Mesenchymal stem cell (in vitro differentiated cells and primary cell): ENCODE measurements around the gene AIFM3.

Source experiments
- DNase-seq: peaks from one replicate; pipeline ENCODE4 v3.0.0-alpha.2; 2013
- H2AFZ ChIP-seq: one replicate; pipeline ENCODE4 v1.6.1; 2013; ENCODE audit warnings: low read depth, mild to moderate bottlenecking, control low read depth, inconsistent platforms, low read length, moderate library complexity
- H2AK5ac ChIP-seq: 2 replicates; pipeline ENCODE4 v1.6.1; 2013; ENCODE audit warnings: low read length, moderate library complexity, mild to moderate bottlenecking, inconsistent platforms; ENCODE audit not compliant: severe bottlenecking
- H2BK120ac ChIP-seq: one replicate; pipeline ENCODE4 v1.6.1; 2013; ENCODE audit warnings: low read depth, mild to moderate bottlenecking, inconsistent platforms, low read length, moderate library complexity
- H2BK12ac ChIP-seq, 2 experiments: one replicate each; pipeline ENCODE4 v1.6.1; 2013; ENCODE audit warnings: inconsistent platforms in 2 of 2, low read length in 2 of 2, mild to moderate bottlenecking in 2 of 2, moderate library complexity in 2 of 2, control low read depth in 1 of 2
- H2BK15ac ChIP-seq: one replicate; pipeline ENCODE4 v1.6.1; 2013; ENCODE audit warnings: mild to moderate bottlenecking, low read depth, inconsistent platforms; ENCODE audit not compliant: poor library complexity, severe bottlenecking
- H2BK5ac ChIP-seq: 2 replicates; pipeline ENCODE4 v1.6.1; 2013; ENCODE audit warnings: low read depth, mild to moderate bottlenecking, low read length, control low read depth, inconsistent platforms; ENCODE audit not compliant: poor library complexity, severe bottlenecking
- H3K14ac ChIP-seq, 2 experiments: one replicate each; pipeline ENCODE4 v1.6.1; 2013; ENCODE audit warnings: inconsistent platforms in 2 of 2, low read length in 2 of 2, control low read depth in 1 of 2, mild to moderate bottlenecking in 1 of 2, moderate library complexity in 1 of 2
- H3K18ac ChIP-seq, 2 experiments: one replicate each; pipeline ENCODE4 v1.6.1; 2013; ENCODE audit warnings: inconsistent platforms in 2 of 2, low read length in 2 of 2, control low read depth in 1 of 2, low read depth in 1 of 2, mild to moderate bottlenecking in 1 of 2
- H3K23ac ChIP-seq, 2 experiments: one replicate each; pipeline ENCODE4 v1.6.1; 2013; ENCODE audit warnings: inconsistent platforms in 2 of 2, low read length in 2 of 2, mild to moderate bottlenecking in 2 of 2, moderate library complexity in 2 of 2, control low read depth in 1 of 2
- H3K27ac ChIP-seq: 2 replicates; pipeline ENCODE4 v1.5.1; 2013; ENCODE audit warnings: mild to moderate bottlenecking, moderate library complexity, low read length, control low read depth, inconsistent platforms; ENCODE audit not compliant: poor library complexity, severe bottlenecking
- H3K27me3 ChIP-seq, 2 experiments: 2 replicates each; pipeline versions ENCODE4 v1.6.1 to v1.7.0; 2013; ENCODE audit warnings: low read length in 2 of 2, mild to moderate bottlenecking in 2 of 2, moderate library complexity in 2 of 2, control low read depth in 1 of 2, inconsistent platforms in 1 of 2; ENCODE audit not compliant: control insufficient read depth in 1 of 2, insufficient read depth in 1 of 2
- H3K36me3 ChIP-seq, 2 experiments: 2 replicates each; pipeline versions ENCODE4 v1.6.1 to v1.7.0; 2013; ENCODE audit warnings: low read length in 2 of 2, control low read depth in 1 of 2, inconsistent platforms in 1 of 2, low read depth in 1 of 2, mild to moderate bottlenecking in 1 of 2; ENCODE audit not compliant: insufficient read depth in 2 of 2, control insufficient read depth in 1 of 2
- H3K4ac ChIP-seq, 2 experiments: one replicate each; pipeline ENCODE4 v1.6.1; 2013; ENCODE audit warnings: inconsistent platforms in 2 of 2, low read length in 2 of 2, mild to moderate bottlenecking in 2 of 2, moderate library complexity in 2 of 2, control low read depth in 1 of 2, low read depth in 1 of 2
- H3K4me1 ChIP-seq: 2 replicates; pipeline ENCODE4 v1.6.1; 2013; ENCODE audit warnings: low read depth, low read length, control low read depth; ENCODE audit not compliant: control insufficient read depth, insufficient read depth
- H3K4me2 ChIP-seq: 2 replicates; pipeline ENCODE4 v1.6.1; 2013; ENCODE audit warnings: low read length, mild to moderate bottlenecking, inconsistent platforms; ENCODE audit not compliant: poor library complexity, severe bottlenecking
- H3K4me3 ChIP-seq, 2 experiments: 2 replicates each; pipeline versions ENCODE4 v1.5.1 to v1.7.0; 2013; ENCODE audit warnings: low read length in 2 of 2, mild to moderate bottlenecking in 2 of 2, control low read depth in 1 of 2, low read depth in 1 of 2; ENCODE audit not compliant: insufficient read depth in 1 of 2
- H3K79me1 ChIP-seq: replicated peaks from 2 replicates; pipeline ENCODE4 v1.6.1; 2013; ENCODE audit warnings: mild to moderate bottlenecking, control low read depth, low read length, inconsistent platforms; ENCODE audit not compliant: poor library complexity, severe bottlenecking
- H3K9ac ChIP-seq: 2 replicates; pipeline ENCODE4 v1.7.0; 2013; ENCODE audit warnings: mild to moderate bottlenecking, low read length, moderate library complexity
- H3K9me3 ChIP-seq: 2 replicates; pipeline ENCODE4 v1.7.0; 2013; ENCODE audit warnings: mild to moderate bottlenecking, low read length; ENCODE audit not compliant: control insufficient read depth
- H4K8ac ChIP-seq: one replicate; pipeline ENCODE4 v1.6.1; 2013; ENCODE audit warnings: inconsistent platforms, mild to moderate bottlenecking, low read length, moderate library complexity
- H4K91ac ChIP-seq: one replicate; pipeline ENCODE4 v1.6.1; 2013; ENCODE audit warnings: mild to moderate bottlenecking, low read length, inconsistent platforms
- WGBS: methylation state at CpG from one replicate; pipeline ENCODE4 v1.1.7; 2013; ENCODE audit warnings: mixed read lengths; 5-methylcytosine and 5-hydroxymethylcytosine counted together

Gene AIFM3

DNA sequence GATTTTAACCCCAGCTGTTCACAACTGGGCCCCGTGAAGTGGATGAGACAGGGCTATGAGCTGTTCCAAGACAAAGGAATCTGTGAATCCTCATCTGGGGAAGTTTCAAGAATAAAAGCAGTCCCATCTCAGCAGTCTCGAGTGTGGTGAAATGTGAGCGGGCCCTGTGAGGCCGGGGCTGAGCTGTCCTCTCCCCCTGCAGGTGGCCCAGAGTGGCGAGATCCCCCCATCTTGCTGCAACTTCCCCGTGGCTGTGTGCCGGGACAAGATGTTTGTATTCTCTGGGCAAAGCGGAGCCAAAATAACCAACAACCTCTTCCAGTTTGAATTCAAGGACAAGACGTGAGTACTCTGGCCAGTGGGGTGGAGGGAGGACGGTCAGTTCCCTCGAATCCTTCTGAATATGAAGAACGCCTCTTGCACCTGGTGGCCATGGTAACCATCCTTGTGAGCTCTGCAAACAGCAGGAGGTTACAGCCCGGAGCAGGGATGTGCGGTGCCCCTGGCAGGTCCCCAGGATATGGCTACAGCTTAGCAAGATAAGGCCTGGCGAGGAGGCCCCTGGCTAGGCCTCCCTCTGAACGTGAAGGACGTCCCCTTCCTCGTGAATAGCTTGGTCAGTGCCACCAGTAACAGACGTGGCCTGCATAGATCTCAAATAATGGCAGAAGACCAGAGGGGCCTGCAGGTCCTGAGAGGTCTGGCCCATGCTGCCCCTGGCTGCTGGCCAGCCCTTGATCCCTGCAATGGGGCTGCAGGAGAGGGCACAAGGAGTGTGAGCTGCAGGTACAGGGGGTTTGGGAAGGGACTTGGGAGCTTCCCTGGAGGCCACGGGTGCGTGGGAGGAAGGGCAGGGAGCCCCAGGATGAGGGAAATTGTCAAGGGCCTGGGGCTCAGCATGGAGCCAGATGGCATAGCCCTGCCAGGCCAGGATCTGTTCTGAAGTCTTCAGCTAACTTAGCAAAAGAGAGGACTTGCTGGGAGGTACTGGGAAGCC is 23.4 kb downstream of the AIFM3 start:
- no peak overlapping the region for H3K9ac ChIP-seq
- H3K23ac ChIP-seq: no peak overlapping the region
- H2BK5ac ChIP-seq: no peak overlapping the region
- no peak overlapping the region for H2AFZ ChIP-seq
- peaks cover 6% of the 10 kb centered on the region for H3K4me1 ChIP-seq
- no peak overlapping the region for H3K4ac ChIP-seq
- H3K36me3 ChIP-seq: peaks cover 76 to 85% of the 10 kb centered on the region in 2 experiments
- H2BK120ac ChIP-seq: no peak overlapping the region
- no peak overlapping the region for H3K4me3 ChIP-seq
- H4K91ac ChIP-seq: no peak overlapping the region
- H4K8ac ChIP-seq: no peak overlapping the region
- no peak overlapping the region for H2BK15ac ChIP-seq
- no peak for DNase-seq
- no peak overlapping the region for H3K18ac ChIP-seq
- WGBS: 91% methylated on average over 21 of the region's 21 CpGs
- H3K9me3 ChIP-seq: no peaks in the 10 kb centered on the region
- H2AK5ac ChIP-seq: no peak overlapping the region
- H3K4me2 ChIP-seq: no peak overlapping the region
- no peak overlapping the region for H2BK12ac ChIP-seq
- H3K14ac ChIP-seq: no peak overlapping the region
- H3K79me1 ChIP-seq: peaks cover 26% of the 10 kb centered on the region
- no peaks in the 10 kb centered on the region for H3K27me3 ChIP-seq
- no peak overlapping the region for H3K27ac ChIP-seq

DNA sequence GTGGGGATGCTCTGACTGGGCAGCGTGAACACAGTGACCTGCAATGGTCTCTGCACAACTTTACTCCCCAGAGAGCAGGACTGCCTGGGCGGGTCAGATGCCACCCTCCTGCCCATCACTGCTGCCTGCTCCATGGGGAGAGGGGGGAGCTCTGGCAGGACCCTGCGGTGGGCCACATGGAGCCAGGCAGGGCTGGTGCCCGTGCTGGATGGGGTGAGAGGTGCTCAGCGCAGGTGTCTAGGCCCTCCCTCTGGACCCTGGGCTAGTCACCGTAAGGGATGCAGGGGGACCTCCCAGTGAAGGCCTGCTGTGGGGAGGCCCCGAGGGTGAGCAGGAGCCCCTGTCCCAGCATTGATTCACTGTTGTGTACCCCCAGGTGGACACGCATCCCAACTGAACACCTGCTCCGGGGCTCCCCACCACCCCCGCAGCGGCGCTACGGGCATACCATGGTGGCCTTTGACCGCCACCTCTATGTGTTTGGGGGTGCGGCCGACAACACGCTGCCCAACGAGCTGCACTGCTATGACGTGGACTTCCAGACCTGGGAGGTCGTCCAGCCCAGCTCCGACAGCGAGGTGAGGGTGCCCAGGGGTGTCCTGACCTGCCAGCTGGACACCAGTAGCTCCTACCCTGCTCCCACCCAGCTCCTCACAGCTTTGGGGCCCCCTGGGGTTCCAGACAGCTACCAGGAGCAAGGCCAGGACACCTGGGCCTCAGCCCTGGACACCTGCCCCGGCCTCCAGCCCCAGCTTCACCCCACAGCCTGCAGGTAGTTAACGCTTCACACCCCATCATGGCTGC is 24.4 kb downstream of the AIFM3 start:
- no peak overlapping the region for H3K23ac ChIP-seq
- no peak overlapping the region for H3K9ac ChIP-seq
- no peak overlapping the region for H3K18ac ChIP-seq
- no peak overlapping the region for H3K14ac ChIP-seq
- no peak overlapping the region for H4K91ac ChIP-seq
- peaks cover 21% of the 10 kb centered on the region for H3K79me1 ChIP-seq
- H2BK5ac ChIP-seq: no peak overlapping the region
- H3K4me1 ChIP-seq: peaks cover 6% of the 10 kb centered on the region
- peaks cover 74 to 89% of the 10 kb centered on the region in 2 experiments for H3K36me3 ChIP-seq
- H2BK12ac ChIP-seq: no peak overlapping the region
- no peak for DNase-seq
- no peak overlapping the region for H3K4me2 ChIP-seq
- H3K9me3 ChIP-seq: no peaks in the 10 kb centered on the region
- WGBS: 95% methylated on average over 24 of the region's 24 CpGs
- H3K4me3 ChIP-seq: no peak overlapping the region
- no peak overlapping the region for H2BK120ac ChIP-seq
- H2AFZ ChIP-seq: no peak overlapping the region
- no peak overlapping the region for H3K27ac ChIP-seq
- no peak overlapping the region for H2AK5ac ChIP-seq
- H3K27me3 ChIP-seq: no peaks in the 10 kb centered on the region
- no peak overlapping the region for H3K4ac ChIP-seq
- no peak overlapping the region for H4K8ac ChIP-seq
- H2BK15ac ChIP-seq: no peak overlapping the region

- 95% methylated on average over 7 of the region's 7 CpGs for WGBS
- Histone ChIP-seq H3K4me1 (peaks cover 6% of the 10 kb centered on the region), H3K4me3 (no peak overlapping the region), H3K36me3 (peaks cover 75 to 95% of the 10 kb centered on the region in 2 experiments), H3K4me2 (no peak overlapping the region), H3K9me3 (no peaks in the 10 kb centered on the region), H3K27ac (no peak overlapping the region), H2AK5ac (no peak overlapping the region), H3K18ac (no peak overlapping the region), H4K8ac (no peak overlapping the region), H3K9ac (no peak overlapping the region), H2BK5ac (no peak overlapping the region), H4K91ac (no peak overlapping the region), H2BK12ac (no peak overlapping the region), H2BK15ac (no peak overlapping the region), H3K23ac (no peak overlapping the region), H3K4ac (no peak overlapping the region), H3K27me3 (no peaks in the 10 kb centered on the region), H2AFZ (no peak overlapping the region), H3K14ac (no peak overlapping the region), H3K79me1 (peaks cover 18% of the 10 kb centered on the region), H2BK120ac (no peak overlapping the region)
- DNase-seq: no peak
Measured at GRCh38 chr22:20992056-20992442, 25.0 kb downstream of the AIFM3 start.
